A549 (cell line): ENCODE results near the gene AGBL4. TPM values are rescaled to one million over a fixed set of nuclear protein-coding genes. Genes with fewer than 3 reads are reported as not detected.
"Not testable (repeated sequence)": the region's sequence is repeated elsewhere in the genome, so short reads cannot be mapped to it uniquely, and the experiment has no call there.

ENCODE experiments used
- ATAC-seq, 2 experiments: fragments of 200-7000 bp in 1 of 2; fragments of >200 bp in 1 of 2; cut with Nextera tagmentation in 1 of 2; cut with Tn5 transposase in 1 of 2; 3 replicates each; pipeline versions ENCODE4 v1.8.0 to v1.9.1; 2018 to 2020; ENCODE audit warnings: mild to moderate bottlenecking in 1 of 2, moderate library complexity in 1 of 2
- CTCF ChIA-PET: fragments of 300-600 bp; sonication (Branson Sonifier 250); formaldehyde crosslinking; extraction: SDS; loops from one replicate; lab custom pipeline; 2021; ENCODE audit warnings: antibody characterized with exemption, inconsistent platforms; lab: Yijun Ruan, JAX
- POLR2A ChIA-PET: fragments of 350-600 bp; formaldehyde crosslinking; extraction: SDS; loops from one replicate; lab custom pipeline; 2021; ENCODE audit warnings: antibody characterized with exemption, inconsistent platforms; lab: Yijun Ruan, JAX
- DNase-seq, 2 experiments: peaks; one replicate each; pipeline versions ENCODE4 v3.0.0 to v3.0.0-alpha.2; 2011 to 2016; ENCODE audit warnings: low read depth in 1 of 2, low spot score in 1 of 2
- FAIRE-seq: peaks from 2 replicates; lab custom pipeline; 2011; peaks lifted over from hg19 to GRCh38; lab: Jason Lieb, UNC
- H3K27ac ChIP-seq, 2 experiments: fragments of >200 bp; sonication (Bioruptor Twin); formaldehyde crosslinking; 3 replicates each; pipeline ENCODE4 v1.5.1; 2016 to 2017
- H3K4me1 ChIP-seq: fragments of >200 bp; sonication (Bioruptor Twin); formaldehyde crosslinking; 3 replicates; pipeline ENCODE4 v1.6.1; 2016
- H3K4me2 ChIP-seq: fragments of >200 bp; sonication (Bioruptor Twin); formaldehyde crosslinking; 3 replicates; pipeline ENCODE4 v1.6.1; 2016
- H3K4me3 ChIP-seq: fragments of >200 bp; sonication (Bioruptor Twin); formaldehyde crosslinking; 3 replicates; pipeline ENCODE4 v1.5.1; 2016
- H3K9me3 ChIP-seq: fragments of >200 bp; sonication (Bioruptor Twin); formaldehyde crosslinking; 3 replicates; pipeline ENCODE4 v1.6.1; 2016
- CBX2 ChIP-seq: fragments of 200-600 bp; sonication (generic); IDR thresholded peaks from 2 replicates; pipeline ENCODE4 v1.6.1; 2016; ENCODE audit warnings: low read depth, mild to moderate bottlenecking, borderline replicate concordance
- CTCF ChIP-seq: fragments of >200 bp; sonication (Bioruptor Twin); formaldehyde crosslinking; IDR thresholded peaks from 3 replicates; pipeline ENCODE4 v1.5.1; 2016
- E2F6 ChIP-seq: IDR thresholded peaks from 2 replicates; pipeline ENCODE4 v1.6.1; 2012; ENCODE audit warnings: low read depth, borderline replicate concordance
- EHMT2 ChIP-seq: fragments of 200-600 bp; sonication (generic); IDR thresholded peaks from 2 replicates; pipeline ENCODE4 v1.6.1; 2016; ENCODE audit warnings: antibody characterized with exemption, low read depth, mild to moderate bottlenecking, moderate library complexity
- FOSB ChIP-seq: fragments of 250-450 bp; sonication (Bioruptor Pico); IDR thresholded peaks from 2 replicates; pipeline ENCODE4 v1.5.0; 2020; ENCODE audit warnings: mild to moderate bottlenecking, moderate library complexity
- HEYL ChIP-seq: fragments of 250-450 bp; sonication (Bioruptor Pico); IDR thresholded peaks from 2 replicates; pipeline ENCODE4 v1.8.0; 2021; ENCODE audit warnings: mild to moderate bottlenecking, moderate library complexity
- MAX ChIP-seq: IDR thresholded peaks from 2 replicates; pipeline ENCODE4 v1.6.1; 2012
- MAZ ChIP-seq: fragments of 150-350 bp; IDR thresholded peaks from 2 replicates; pipeline ENCODE4 v1.6.1; 2014; ENCODE audit warnings: antibody characterized with exemption, low read depth, low read length, borderline replicate concordance
- REST ChIP-seq: fragments of 200-600 bp; sonication (generic); IDR thresholded peaks from 2 replicates; pipeline ENCODE4 v1.6.1; 2016; ENCODE audit warnings: antibody characterized with exemption, mild to moderate bottlenecking, moderate library complexity
- USF2 ChIP-seq: fragments of 450-650 bp; IDR thresholded peaks from 2 replicates; pipeline ENCODE4 v1.6.1; 2014; ENCODE audit warnings: antibody characterized with exemption
- ZC3H11A ChIP-seq: fragments of 450-650 bp; IDR thresholded peaks from 2 replicates; pipeline ENCODE4 v1.6.1; 2014; ENCODE audit warnings: antibody characterized with exemption, mild to moderate bottlenecking
- WGBS: methylation state at CpG from one replicate; pipeline ENCODE4 v1.1.6; 2017; ENCODE audit errors: missing lambda C conversion rate; 5-methylcytosine and 5-hydroxymethylcytosine counted together
- polyA plus RNA-seq, 4 experiments: library from polyadenylated mRNA; depleted of rRNA in 3 of 4; stranded (reverse); fragments of >200 nt; fragmentation: RNase III in 1 of 4; extraction: RNeasy Plus Mini Kit Qiagen cat#74134 plus additional on column Dnase treatment in 1 of 4; gene quantifications; 2 replicates in 3 of 4; 3 replicates in 1 of 4; pipeline ENCODE4 v1.2.3, GENCODE V29; 2011 to 2017

AGBL4 gene
- polyA plus RNA-seq, 2 of the 4 experiments (the other 2 are of a cell fraction): not detected

- TF ChIP-seq ZC3H11A: no peak
- TF ChIP-seq CBX2: no peak
- TF ChIP-seq USF2: no peak
These were observed 206.1 kb downstream of the AGBL4 start (continued) for GRCh38 chr1:49817681-49818080.

GRCh38 chr1:49787013-49787412, 236.7 kb downstream of the AGBL4 start:
- POLR2A ChIA-PET, H3K27ac ChIP-seq, H3K9me3 ChIP-seq, FAIRE-seq, H3K4me2 ChIP-seq, DNase-seq, H3K4me3 ChIP-seq, ATAC-seq, CTCF ChIA-PET, H3K4me1 ChIP-seq: not testable (repeated sequence)
- 44% methylated on average over 15 of the region's 17 CpGs for WGBS

- POLR2A ChIA-PET: no interaction called here
- CTCF ChIA-PET: no interaction called here
- ATAC-seq: no peak
- DNase-seq: no peak
- TF ChIP-seq MAZ (no peak), REST (no peak), HEYL (no peak), CTCF (no peak), E2F6 (no peak), EHMT2 (no peak), MAX (no peak), FOSB (no peak)
- TF ChIP-seq, all 56 proteins: peak for 0
- Histone ChIP-seq H3K9me3 (no peaks in the 10 kb centered on the region), H3K4me2 (no peak overlapping the region), H3K27ac (no peak overlapping the region), H3K4me1 (no peaks in the 10 kb centered on the region), H3K4me3 (no peak overlapping the region)
- WGBS: 0% methylated on average over 3 of the region's 3 CpGs
- no peak for FAIRE-seq
These were observed 258.7 kb downstream of the AGBL4 start for GRCh38 chr1:49765034-49765433.

- H3K27ac ChIP-seq, DNase-seq, CTCF ChIA-PET, H3K9me3 ChIP-seq, H3K4me2 ChIP-seq, POLR2A ChIA-PET, H3K4me1 ChIP-seq, FAIRE-seq, ATAC-seq, H3K4me3 ChIP-seq: not testable (repeated sequence)
- 24% methylated on average over 4 of the region's 9 CpGs for WGBS
These were observed 285.6 kb downstream of the AGBL4 start for GRCh38 chr1:49738118-49738517.
